GM12878 (cell line): ENCODE results near the gene UTS2. TPM values are rescaled to one million over a fixed set of nuclear protein-coding genes. Genes with fewer than 3 reads are reported as not detected.

Experiments
- ATAC-seq: fragments of 200-7000 bp; cut with Tn5 transposase; 3 replicates; pipeline ENCODE4 v1.9.1; 2020; ENCODE audit warnings: mild to moderate bottlenecking, moderate library complexity
- BruUV-seq: library from RNA; stranded (reverse); fragments of 400-500 nt; replicated peaks from 2 replicates; lab custom pipeline; 2021; lab: Mats Ljungman, UMichigan
- CTCF ChIA-PET: fragments of 300-600 bp; sonication (Branson Sonifier 250); formaldehyde crosslinking; extraction: SDS; loops from one replicate; lab custom pipeline; 2021; ENCODE audit warnings: inconsistent platforms; lab: Yijun Ruan, JAX
- POLR2A ChIA-PET: fragments of 350-600 bp; formaldehyde crosslinking; extraction: SDS; loops from one replicate; lab custom pipeline; 2021; ENCODE audit warnings: inconsistent platforms; lab: Charles Lee
- RAD21 ChIA-PET: fragments of 300-600 bp; sonication (Branson Sonifier 250); formaldehyde crosslinking; loops from one replicate; lab custom pipeline; 2023; ENCODE audit warnings: antibody characterized with exemption; ENCODE audit not compliant: unreplicated experiment; lab: Charles Lee
- SMC1A ChIA-PET: fragments of 300-600 bp; sonication (Branson Sonifier 250); formaldehyde crosslinking; loops from one replicate; lab custom pipeline; 2023; ENCODE audit not compliant: unreplicated experiment, uncharacterized antibody; lab: Charles Lee
- DNase-seq: peaks from one replicate; pipeline ENCODE4 v3.0.0-alpha.2; 2011; ENCODE audit warnings: low read depth, low spot score
- FAIRE-seq: peaks from 3 replicates; lab custom pipeline; 2011; peaks lifted over from hg19 to GRCh38; lab: Jason Lieb, UNC
- H2AFZ ChIP-seq: 2 replicates; pipeline ENCODE4 v1.6.0; 2011; ENCODE audit warnings: low read depth, low read length, control low read depth; ENCODE audit not compliant: control insufficient read depth
- H3K27ac ChIP-seq: 2 replicates; pipeline ENCODE4 v1.5.1; 2011; ENCODE audit warnings: control low read depth; ENCODE audit not compliant: control insufficient read depth, insufficient read depth
- H3K27me3 ChIP-seq, 2 experiments: replicated peaks in 1 of 2; 2 replicates each; pipeline versions ENCODE4 v1.6.0 to v1.6.1; 2011; ENCODE audit warnings: low read length in 1 of 2; ENCODE audit not compliant: control insufficient read depth in 2 of 2, insufficient read depth in 2 of 2
- H3K36me3 ChIP-seq, 2 experiments: 2 replicates each; pipeline ENCODE4 v1.5.1; 2011; ENCODE audit warnings: low read length in 1 of 2; ENCODE audit not compliant: control insufficient read depth in 2 of 2, insufficient read depth in 2 of 2
- H3K4me1 ChIP-seq: 2 replicates; pipeline ENCODE4 v1.6.1; 2011; ENCODE audit warnings: mild to moderate bottlenecking, low read length, moderate library complexity, mixed read lengths; ENCODE audit not compliant: control insufficient read depth, insufficient read depth
- H3K4me2 ChIP-seq: 2 replicates; pipeline ENCODE4 v1.6.0; 2011; ENCODE audit warnings: control low read depth; ENCODE audit not compliant: control insufficient read depth, insufficient read depth
- H3K4me3 ChIP-seq: fragments of 200-600 bp; sonication (generic); 2 replicates; pipeline ENCODE4 v1.5.1; 2016
- H3K79me2 ChIP-seq: 2 replicates; pipeline ENCODE4 v1.6.0; 2011; ENCODE audit warnings: low read length; ENCODE audit not compliant: control insufficient read depth, insufficient read depth
- H3K9ac ChIP-seq: 2 replicates; pipeline ENCODE4 v1.8.0; 2011; ENCODE audit warnings: low read length, control low read depth, mixed read lengths; ENCODE audit not compliant: control insufficient read depth, insufficient read depth
- H3K9me3 ChIP-seq: replicated peaks from 3 replicates; pipeline ENCODE4 v1.5.1; 2011; ENCODE audit warnings: mild to moderate bottlenecking, low read length; ENCODE audit not compliant: control insufficient read depth, insufficient read depth
- H4K20me1 ChIP-seq: 2 replicates; pipeline ENCODE4 v1.6.0; 2011; ENCODE audit not compliant: control insufficient read depth, insufficient read depth
- BCL11A ChIP-seq: IDR thresholded peaks from 2 replicates; pipeline ENCODE4 v1.6.1; 2011; ENCODE audit warnings: low read depth, low read length
- CEBPB ChIP-seq, 2 experiments: fragments of 150-350 bp in 1 of 2; IDR thresholded peaks; 2 replicates each; pipeline ENCODE4 v1.6.1; 2012 to 2014; ENCODE audit warnings: low read depth in 2 of 2, low read length in 2 of 2, borderline replicate concordance in 1 of 2, inconsistent platforms in 1 of 2
- EZH2 ChIP-seq: IDR thresholded peaks from 2 replicates; pipeline ENCODE4 v1.6.1; 2012; ENCODE audit warnings: low read depth, mild to moderate bottlenecking, control low read depth, inconsistent platforms, low read length, borderline replicate concordance; ENCODE audit not compliant: control insufficient read depth
- IKZF2 ChIP-seq, 2 experiments: fragments of 450-650 bp; IDR thresholded peaks; 2 replicates each; pipeline ENCODE4 v1.6.1; 2017; ENCODE audit warnings: mild to moderate bottlenecking in 2 of 2, moderate library complexity in 2 of 2
- MEF2B ChIP-seq: fragments of 450-650 bp; IDR thresholded peaks from 2 replicates; pipeline ENCODE4 v1.6.1; 2018; ENCODE audit warnings: mild to moderate bottlenecking, moderate library complexity; ENCODE audit not compliant: partially characterized antibody, poor library complexity, severe bottlenecking
- MTA2 ChIP-seq: fragments of 450-650 bp; IDR thresholded peaks from 2 replicates; pipeline ENCODE4 v1.6.1; 2016; ENCODE audit warnings: low read depth, mild to moderate bottlenecking, moderate library complexity
- SREBF1 ChIP-seq: IDR thresholded peaks from 2 replicates; pipeline ENCODE4 v1.6.1; 2012; ENCODE audit warnings: mild to moderate bottlenecking, low read length
- SREBF2 ChIP-seq: IDR thresholded peaks from 2 replicates; pipeline ENCODE4 v1.6.1; 2012; ENCODE audit warnings: mild to moderate bottlenecking, low read length
- STAT1 ChIP-seq: fragments of 450-650 bp; conservative IDR thresholded peaks from 2 replicates; pipeline ENCODE4 v1.6.1; 2014; ENCODE audit warnings: antibody characterized with exemption, mild to moderate bottlenecking
- YY1 ChIP-seq: IDR thresholded peaks from 2 replicates; pipeline ENCODE4 v1.6.1; 2011; ENCODE audit warnings: low read depth, mild to moderate bottlenecking, low read length
- ZNF24 ChIP-seq: fragments of 450-650 bp; IDR thresholded peaks from 2 replicates; pipeline ENCODE4 v1.6.1; 2017; ENCODE audit warnings: antibody characterized with exemption, mild to moderate bottlenecking
- WGBS: methylation state at CpG from one replicate; pipeline ENCODE4 v1.1.6; 2016; ENCODE audit warnings: low lambda C conversion rate; ENCODE audit not compliant: insufficient replicate concordance, insufficient coverage; ENCODE audit errors: missing lambda C conversion rate; 5-methylcytosine and 5-hydroxymethylcytosine counted together
- in situ Hi-C: fragments of 300-500 bp; cut with MboI; formaldehyde crosslinking; loops from 9 replicates; pipeline ENCODE4 v1.14.3; 2018; ENCODE audit warnings: mixed read lengths
- intact Hi-C: fragments of 100-400 bp; cut with micrococcal nuclease; formaldehyde crosslinking; loops from one replicate; pipeline ENCODE4 v1.14.2; 2022; ENCODE audit not compliant: unreplicated experiment
- polyA plus RNA-seq, 11 experiments: library from polyadenylated mRNA; depleted of rRNA in 4 of 11; unstranded in 6 of 11; stranded (reverse) in 5 of 11; fragments of >200 nt; fragmentation: Nextera tagmentation in 4 of 11; fragmentation: Illumina TruSeq in 1 of 11; extraction: Ambion mirVana in 4 of 11; extraction: Trizol in 1 of 11; gene quantifications; 1 replicate in 1 of 11; 2 replicates in 10 of 11; pipeline versions ENCODE4 v1.2.1 to v1.2.3, GENCODE V29; 2011 to 2016; ENCODE audit warnings: inconsistent platforms in 2 of 11, missing spikeins in 2 of 11, low read depth in 1 of 11
- total RNA-seq, 4 experiments: library from RNA; depleted of rRNA in 3 of 4; stranded (reverse); fragments of >200 nt in 3 of 4; fragmentation: Illumina TruSeq in 1 of 4; extraction: Trizol in 1 of 4; gene quantifications; 2 replicates each; pipeline versions ENCODE4 v1.2.1 to v1.2.3, GENCODE V29; 2013 to 2021
- TF ChIP-seq, protein P1 (sequence below): fragments of 150-350 bp; IDR thresholded peaks from 2 replicates; pipeline ENCODE4 v1.6.1; 2014; ENCODE audit warnings: mild to moderate bottlenecking, low read depth, low read length
- TF ChIP-seq, protein P2 (sequence below): fragments of 450-650 bp; IDR thresholded peaks from 2 replicates; pipeline ENCODE4 v1.6.1; 2017; ENCODE audit warnings: mild to moderate bottlenecking

UTS2 gene
- total and polyA plus RNA-seq, 10 of the 15 experiments (the other 5 are each of a cell fraction or from before 2014, with no cell fraction given) = not detected

DNA sequence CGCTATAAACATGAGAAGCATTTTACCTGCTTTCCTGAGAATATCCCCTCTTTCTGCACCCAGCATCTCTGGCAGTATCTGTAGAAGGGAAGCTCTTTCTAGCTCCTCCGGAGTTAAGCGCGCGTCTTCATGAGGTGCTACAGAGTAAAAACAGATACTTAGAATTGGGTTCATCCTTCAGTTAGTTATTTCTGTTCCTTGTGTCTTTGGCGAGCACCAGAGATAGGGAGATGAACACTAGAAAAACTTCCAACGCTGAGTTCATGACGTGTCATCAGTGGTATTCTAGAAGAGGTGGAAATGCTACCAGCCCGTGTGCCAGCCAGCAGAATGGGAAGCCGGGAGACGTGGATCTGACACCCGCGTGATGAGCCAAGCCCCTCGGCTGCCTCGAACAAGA, 2.1 kb downstream of the UTS2 start:
- no peak overlapping the region for H2AFZ ChIP-seq
- ChIA-PET CTCF (no interaction called here), SMC1A (interaction anchor here (0.8 kb wide), 1 partner anchor 98 kb away, joined by 3 read pairs; no protein-coding TSS in a partner anchor), POLR2A (no interaction called here), RAD21 (no interaction called here)
- no peak for ATAC-seq
- FAIRE-seq = no peak
- TF ChIP-seq, protein P1, sequence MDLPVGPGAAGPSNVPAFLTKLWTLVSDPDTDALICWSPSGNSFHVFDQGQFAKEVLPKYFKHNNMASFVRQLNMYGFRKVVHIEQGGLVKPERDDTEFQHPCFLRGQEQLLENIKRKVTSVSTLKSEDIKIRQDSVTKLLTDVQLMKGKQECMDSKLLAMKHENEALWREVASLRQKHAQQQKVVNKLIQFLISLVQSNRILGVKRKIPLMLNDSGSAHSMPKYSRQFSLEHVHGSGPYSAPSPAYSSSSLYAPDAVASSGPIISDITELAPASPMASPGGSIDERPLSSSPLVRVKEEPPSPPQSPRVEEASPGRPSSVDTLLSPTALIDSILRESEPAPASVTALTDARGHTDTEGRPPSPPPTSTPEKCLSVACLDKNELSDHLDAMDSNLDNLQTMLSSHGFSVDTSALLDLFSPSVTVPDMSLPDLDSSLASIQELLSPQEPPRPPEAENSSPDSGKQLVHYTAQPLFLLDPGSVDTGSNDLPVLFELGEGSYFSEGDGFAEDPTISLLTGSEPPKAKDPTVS = no peak
- TF ChIP-seq MTA2 (no peak), STAT1 (no peak), SREBF1 (no peak), YY1 (no peak), CEBPB (IDR thresholded peaks at IDR 0.05; ENCODE audit: borderline replicate concordance in 1 of 2, low read depth in 2 of 2, low read length in 2 of 2) (no peak), IKZF2 (IDR thresholded peaks at IDR 0.05) (no peak), BCL11A (no peak), MEF2B (no peak), SREBF2 (no peak), ZNF24 (no peak), EZH2 (no peak)
- TF ChIP-seq, protein P2, sequence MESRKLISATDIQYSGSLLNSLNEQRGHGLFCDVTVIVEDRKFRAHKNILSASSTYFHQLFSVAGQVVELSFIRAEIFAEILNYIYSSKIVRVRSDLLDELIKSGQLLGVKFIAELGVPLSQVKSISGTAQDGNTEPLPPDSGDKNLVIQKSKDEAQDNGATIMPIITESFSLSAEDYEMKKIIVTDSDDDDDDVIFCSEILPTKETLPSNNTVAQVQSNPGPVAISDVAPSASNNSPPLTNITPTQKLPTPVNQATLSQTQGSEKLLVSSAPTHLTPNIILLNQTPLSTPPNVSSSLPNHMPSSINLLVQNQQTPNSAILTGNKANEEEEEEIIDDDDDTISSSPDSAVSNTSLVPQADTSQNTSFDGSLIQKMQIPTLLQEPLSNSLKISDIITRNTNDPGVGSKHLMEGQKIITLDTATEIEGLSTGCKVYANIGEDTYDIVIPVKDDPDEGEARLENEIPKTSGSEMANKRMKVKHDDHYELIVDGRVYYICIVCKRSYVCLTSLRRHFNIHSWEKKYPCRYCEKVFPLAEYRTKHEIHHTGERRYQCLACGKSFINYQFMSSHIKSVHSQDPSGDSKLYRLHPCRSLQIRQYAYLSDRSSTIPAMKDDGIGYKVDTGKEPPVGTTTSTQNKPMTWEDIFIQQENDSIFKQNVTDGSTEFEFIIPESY = no peak
- H3K9ac ChIP-seq = no peak overlapping the region
- peaks cover 1 to 3% of the 10 kb centered on the region in 2 experiments; a peak in 3 of 4 replicates for H3K27me3 ChIP-seq
- no peak overlapping the region for H3K27ac ChIP-seq
- no peak overlapping the region for H3K4me2 ChIP-seq
- no peaks in the 10 kb centered on the region for H3K4me1 ChIP-seq
- no peak overlapping the region for H3K4me3 ChIP-seq
- WGBS = 63% methylated on average over 12 of the region's 15 CpGs
- H3K36me3 ChIP-seq = no peaks in the 10 kb centered on the region; a peak in 1 of 4 replicates
- BruUV-seq = no TSS peak
- no peaks in the 10 kb centered on the region for H4K20me1 ChIP-seq
- in situ Hi-C loops (no loop called here), intact Hi-C loops (no loop called here)
- no peak for DNase-seq
- no peaks in the 10 kb centered on the region for H3K9me3 ChIP-seq
- no peaks in the 10 kb centered on the region for H3K79me2 ChIP-seq
